Stimulated activated CD8-positive, alpha-beta memory T cell treated with anti-CD3 and anti-CD28 coated beads, Interleukin-4, amount 100 ng/mL, for 48 hours (primary cell): Measurements from ENCODE around the gene ASCC1.

Experiments
- DNase-seq: peaks from one replicate; pipeline ENCODE4 v3.0.0-alpha.2; 2020

ASCC1 gene

DNA sequence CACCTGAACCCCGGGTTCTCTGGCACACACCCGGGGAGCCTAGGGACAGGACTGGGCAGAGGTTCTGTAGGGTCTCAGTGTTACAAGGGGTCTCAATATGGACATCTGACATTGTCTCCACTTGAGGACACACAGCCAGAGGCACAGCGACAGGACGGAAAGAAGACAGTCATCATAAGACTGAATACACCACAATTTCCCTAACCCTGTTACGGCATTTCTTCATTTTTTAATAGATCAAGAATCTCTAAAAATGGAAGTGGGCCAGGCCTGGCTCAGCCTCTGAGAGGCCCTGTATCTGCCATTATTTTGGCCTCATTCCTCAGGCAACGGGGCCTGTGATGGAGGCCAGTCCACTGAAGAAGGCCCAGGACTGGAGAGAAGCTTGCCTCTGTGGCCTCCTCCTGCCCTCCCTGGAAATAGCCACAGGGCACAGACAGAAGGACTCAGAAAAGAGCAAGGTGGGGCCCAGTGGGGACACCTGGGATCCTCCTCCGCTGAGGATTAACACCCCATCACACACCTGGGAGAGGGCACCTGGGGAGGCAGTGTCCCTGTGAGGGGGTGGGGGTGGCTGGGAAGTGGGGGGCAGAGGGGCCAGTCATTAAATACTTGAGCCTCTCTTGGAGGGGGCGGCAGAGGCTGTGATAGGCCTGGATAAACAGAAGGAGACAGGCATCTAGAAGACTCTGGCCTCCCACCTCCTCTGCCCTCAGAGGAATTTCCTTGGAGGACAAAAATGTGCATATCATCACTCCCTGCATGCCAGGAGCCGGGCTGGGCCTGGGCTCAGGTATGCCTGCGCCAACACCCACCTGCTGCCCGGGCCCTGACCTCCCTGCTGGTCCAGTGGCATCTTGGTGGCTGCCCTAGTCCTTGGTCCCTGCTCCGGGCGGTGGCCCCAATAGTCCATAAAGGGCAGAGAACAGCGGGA is 135.8 kb downstream of the ASCC1 start:
- DNase-seq = no peak

GRCh38 chr10:72079356-72079755 is 136.7 kb downstream of the ASCC1 start:
- DNase-seq = peak; percentile 71

GRCh38 chr10:72077275-72077990 is 138.6 kb downstream of the ASCC1 start:
- DNase-seq = no peak

- DNase-seq = no peak
Measured at GRCh38 chr10:72076756-72077155, 139.3 kb downstream of the ASCC1 start.

- DNase-seq = no peak
Measured at GRCh38 chr10:72075376-72076115, 140.5 kb downstream of the ASCC1 start.

DNA sequence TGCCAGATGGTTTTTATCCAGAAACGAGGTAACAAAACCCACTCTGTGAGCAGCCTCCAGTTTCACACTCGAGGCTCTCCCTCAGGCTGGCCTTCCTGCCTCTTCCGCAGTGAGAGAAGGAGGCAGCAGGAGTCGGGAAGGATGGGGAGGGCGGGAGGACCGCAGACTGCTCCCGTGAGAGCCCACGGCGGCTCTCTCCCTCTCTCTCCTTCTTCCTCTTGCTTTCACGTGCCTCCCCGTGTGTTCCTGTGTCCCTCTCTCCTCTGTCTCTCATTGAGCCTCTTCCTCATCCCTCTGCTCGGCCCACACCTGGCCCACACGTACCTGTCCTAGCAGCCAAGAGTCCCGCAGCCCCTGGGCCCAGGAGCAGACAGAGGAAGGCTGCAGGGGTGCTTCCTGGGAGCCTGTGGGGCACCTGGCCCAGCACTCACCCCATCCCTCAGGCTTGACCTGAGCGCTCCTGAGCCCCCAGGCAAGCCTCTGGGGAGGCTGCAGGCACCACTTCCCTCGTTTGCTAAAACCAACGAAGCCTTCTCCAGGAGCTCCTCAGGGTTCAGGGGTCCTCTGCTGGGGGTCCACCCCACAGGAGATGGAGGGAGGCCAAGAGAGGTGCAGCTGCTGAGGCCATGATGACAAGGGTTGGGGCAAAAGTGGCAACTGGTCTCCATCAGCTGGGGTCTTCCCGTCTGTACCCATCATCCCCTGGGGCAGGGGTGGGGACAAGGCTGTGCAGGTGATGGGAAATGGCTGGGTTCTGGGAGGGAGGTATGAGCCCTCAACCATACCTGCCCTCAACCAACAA is 141.3 kb downstream of the ASCC1 start:
- DNase-seq = no peak

DNA sequence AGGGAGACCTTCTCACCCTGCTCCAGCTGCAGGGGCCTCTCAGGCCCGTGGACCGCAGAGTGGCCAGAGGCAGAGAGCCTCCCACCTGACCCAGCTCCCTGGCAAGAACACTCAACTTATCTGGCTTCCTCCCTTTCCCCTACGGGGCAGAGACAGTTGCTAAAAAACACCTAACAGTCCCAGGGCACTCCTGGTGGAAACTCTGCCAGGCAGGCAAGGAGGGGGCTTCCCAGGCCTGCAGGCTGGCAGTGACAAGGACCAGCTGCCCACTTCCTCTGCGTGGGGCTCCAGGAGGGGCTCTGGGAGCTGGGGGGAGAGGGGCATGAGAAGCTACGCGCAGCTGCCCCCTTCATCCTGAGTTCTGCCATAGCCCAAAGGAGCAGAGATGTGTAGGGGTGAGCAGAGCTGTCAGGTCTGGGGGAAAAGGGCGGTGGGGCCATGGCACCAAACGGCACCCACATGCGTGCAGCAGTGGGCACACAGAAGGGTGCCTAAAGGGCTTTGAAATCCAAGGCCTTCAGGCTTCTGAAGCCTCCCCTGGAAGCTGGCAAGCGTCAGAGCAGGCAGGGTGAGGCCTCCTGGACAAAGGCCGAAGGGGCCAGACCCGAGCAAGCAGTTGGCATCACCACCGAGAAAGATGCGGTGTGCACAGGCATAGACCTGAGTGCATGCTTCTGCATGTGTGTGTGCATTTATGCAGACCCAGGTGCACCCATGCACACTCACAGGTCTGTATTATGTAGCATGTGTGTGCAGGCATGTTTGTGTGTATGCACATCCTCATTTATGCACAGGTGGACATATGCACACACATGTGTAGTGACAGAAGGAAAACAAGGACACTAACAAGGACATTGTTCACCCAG is 142.1 kb downstream of the ASCC1 start:
- DNase-seq = no peak

DNA sequence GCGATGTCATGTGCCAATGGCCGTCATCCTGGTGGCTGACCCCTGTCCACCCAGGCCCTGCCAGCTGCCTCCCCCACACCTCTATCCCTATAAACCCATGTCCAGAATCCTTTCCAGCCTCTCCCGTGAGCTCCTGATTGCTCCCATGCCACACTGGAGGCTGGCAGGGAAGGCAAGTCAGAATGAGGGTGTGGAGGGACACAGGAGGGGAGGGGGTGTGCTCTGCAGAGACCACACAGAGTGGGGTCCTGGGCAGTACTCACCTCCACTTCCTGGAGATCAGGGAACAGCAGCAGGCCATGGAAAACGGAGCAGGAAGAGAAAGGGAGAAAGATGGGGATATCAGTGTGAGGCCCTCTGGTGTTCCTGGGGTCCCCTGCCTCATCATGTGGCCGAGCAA is 143.4 kb downstream of the ASCC1 start:
- DNase-seq = no peak

- no peak for DNase-seq
Measured at GRCh38 chr10:72072046-72072445, 144.0 kb downstream of the ASCC1 start.

DNA sequence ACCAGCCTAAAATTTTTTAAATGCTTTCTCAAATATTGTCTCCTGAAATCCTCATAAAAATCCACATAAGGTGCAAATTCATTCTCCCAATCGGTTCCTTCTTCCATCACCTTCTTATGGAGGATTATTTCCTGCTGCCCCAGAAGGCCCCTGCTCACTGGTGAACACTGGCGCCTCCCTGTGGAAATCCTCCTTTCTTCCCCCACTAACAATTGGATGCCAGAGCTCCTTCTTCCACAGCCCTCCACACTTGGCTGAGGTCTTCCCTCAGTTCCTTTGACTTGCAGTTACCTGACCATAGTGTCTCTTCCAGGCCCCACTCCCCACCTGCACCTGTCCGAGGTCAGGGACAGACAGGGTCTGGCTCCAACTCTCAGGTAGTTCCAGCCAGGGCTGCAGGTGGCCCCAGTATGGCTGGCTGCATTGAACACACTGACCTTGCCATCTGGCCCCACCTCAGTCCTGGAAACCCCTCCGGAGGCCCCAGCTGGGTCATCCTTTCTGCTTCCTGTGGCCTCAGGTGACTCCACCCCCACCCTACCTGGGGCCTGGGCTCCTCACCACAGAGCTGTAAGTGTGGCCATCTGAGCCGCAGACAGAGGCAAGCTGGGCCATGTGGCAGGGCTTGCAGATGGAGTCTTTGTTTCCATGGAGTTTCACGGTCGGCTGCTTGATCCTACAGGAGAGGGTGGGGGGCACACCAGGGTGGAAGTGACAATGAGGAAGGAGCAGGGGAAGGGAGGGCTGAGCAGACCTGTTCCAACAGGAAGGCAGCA is 146.1 kb downstream of the ASCC1 start:
- no peak for DNase-seq

- no peak for DNase-seq
Measured at GRCh38 chr10:72068901-72069446, 147.1 kb downstream of the ASCC1 start.

GRCh38 chr10:72068126-72068765 is 147.8 kb downstream of the ASCC1 start:
- DNase-seq = no peak

DNA sequence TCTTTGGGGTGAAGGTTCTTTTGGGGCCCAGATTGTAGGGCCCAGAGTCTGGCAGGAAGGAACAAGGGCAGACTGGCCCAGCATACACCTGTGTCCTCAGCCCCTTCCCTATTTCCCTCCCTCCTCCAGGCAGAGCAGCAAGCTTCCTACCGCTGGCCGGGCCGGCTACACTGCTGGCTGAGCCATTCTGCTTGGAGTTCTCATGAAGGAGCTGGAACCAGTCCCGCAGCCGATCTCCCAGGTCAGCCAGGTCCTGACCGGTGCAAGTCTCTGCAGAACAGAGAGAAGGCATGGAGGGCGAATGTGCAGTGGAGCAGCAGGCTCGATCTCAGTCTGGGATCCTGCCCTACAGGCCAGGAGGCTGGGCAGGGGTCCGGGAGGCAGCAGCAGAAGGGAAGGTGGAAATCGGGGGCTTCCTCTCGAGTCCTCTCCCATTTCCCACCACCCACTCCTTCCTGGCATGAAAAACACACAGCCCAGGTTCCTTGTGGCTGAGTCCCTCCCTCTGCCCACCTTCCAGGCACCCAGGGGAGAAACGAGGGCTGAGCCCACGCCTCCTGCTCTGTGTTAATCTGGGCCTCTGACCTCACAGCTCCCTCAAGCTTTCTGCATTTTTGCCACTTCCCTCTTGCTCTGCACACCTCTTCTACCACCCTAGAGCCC is 148.5 kb downstream of the ASCC1 start:
- no peak for DNase-seq

GRCh38 chr10:72066318-72067284 is 149.5 kb downstream of the ASCC1 start:
- DNase-seq = no peak

GRCh38 chr10:72065439-72066025 is 150.5 kb downstream of the ASCC1 start:
- no peak for DNase-seq

GRCh38 chr10:72063703-72064391 is 152.2 kb downstream of the ASCC1 start:
- DNase-seq = no peak
